H1 (cell line): ENCODE data around the gene PRODH. TPM values are rescaled to one million over a fixed set of nuclear protein-coding genes. Genes with fewer than 3 reads are reported as not detected.

Experiments
- CTCF ChIA-PET: fragments of 300-600 bp; sonication (Branson Sonifier 250); formaldehyde crosslinking; loops from one replicate; lab custom pipeline; 2021; ENCODE audit not compliant: partially characterized antibody; lab: Charles Lee
- POLR2A ChIA-PET: fragments of 300-600 bp; sonication (Branson Sonifier 250); formaldehyde crosslinking; loops from one replicate; lab custom pipeline; 2021; ENCODE audit warnings: inconsistent platforms; ENCODE audit not compliant: partially characterized antibody; lab: Charles Lee
- DNase-seq, 2 experiments: peaks; one replicate each; pipeline versions ENCODE4 v3.0.0 to v3.0.0-alpha.2; 2010 to 2022; ENCODE audit warnings: low spot score in 2 of 2, low read depth in 1 of 2, mixed read lengths in 1 of 2
- FAIRE-seq: peaks from 2 replicates; lab custom pipeline; 2011; peaks lifted over from hg19 to GRCh38; lab: Jason Lieb, UNC
- H2AFZ ChIP-seq: 2 replicates; pipeline ENCODE4 v1.8.1; 2012; ENCODE audit warnings: low read length, inconsistent platforms
- H2AK5ac ChIP-seq: 2 replicates; pipeline ENCODE4 v1.6.1; 2013; ENCODE audit warnings: low read depth, low read length
- H2BK120ac ChIP-seq: replicated peaks from 2 replicates; pipeline ENCODE3; 2013; ENCODE audit warnings: low read depth, low read length, inconsistent platforms
- H2BK12ac ChIP-seq: 2 replicates; pipeline ENCODE4 v1.6.1; 2013; ENCODE audit warnings: low read depth, low read length
- H2BK15ac ChIP-seq: 2 replicates; pipeline ENCODE4 v1.6.1; 2013; ENCODE audit warnings: low read length
- H2BK20ac ChIP-seq: 2 replicates; pipeline ENCODE4 v1.6.1; 2013; ENCODE audit warnings: low read length
- H2BK5ac ChIP-seq: 2 replicates; pipeline ENCODE4 v1.6.1; 2013; ENCODE audit warnings: low read depth, low read length
- H3K14ac ChIP-seq: 2 replicates; pipeline ENCODE4 v1.6.1; 2013; ENCODE audit warnings: inconsistent platforms; ENCODE audit not compliant: insufficient read length
- H3K18ac ChIP-seq: 2 replicates; pipeline ENCODE4 v1.6.1; 2013; ENCODE audit warnings: low read length; ENCODE audit errors: extremely low read depth
- H3K23ac ChIP-seq: 2 replicates; pipeline ENCODE4 v1.6.1; 2013; ENCODE audit warnings: inconsistent platforms; ENCODE audit not compliant: insufficient read length
- H3K23me2 ChIP-seq: 2 replicates; pipeline ENCODE4 v1.6.1; 2013; ENCODE audit warnings: low read depth, low read length
- H3K27ac ChIP-seq: 2 replicates; pipeline ENCODE4 v1.6.1; 2011; ENCODE audit warnings: low read depth, low read length, inconsistent platforms
- H3K27me3 ChIP-seq, 4 experiments: replicated peaks in 1 of 4; 1 replicate in 1 of 4; 2 replicates in 3 of 4; pipeline versions ENCODE4 v1.6.1 to v1.8.1; 2011 to 2013; ENCODE audit warnings: low read length in 3 of 4, mild to moderate bottlenecking in 3 of 4, inconsistent platforms in 2 of 4, mixed read lengths in 2 of 4, moderate library complexity in 1 of 4; ENCODE audit not compliant: control insufficient read depth in 3 of 4, insufficient read depth in 3 of 4; ENCODE audit errors: extremely low read depth in 1 of 4
- H3K36me3 ChIP-seq, 4 experiments: 2 replicates each; pipeline versions ENCODE4 v1.6.1 to v1.8.1; 2011 to 2013; ENCODE audit warnings: mild to moderate bottlenecking in 4 of 4, low read length in 3 of 4, moderate library complexity in 2 of 4, control low read depth in 1 of 4, inconsistent platforms in 1 of 4; ENCODE audit not compliant: insufficient read depth in 4 of 4, control insufficient read depth in 2 of 4
- H3K4ac ChIP-seq: replicated peaks from 2 replicates; pipeline ENCODE3; 2013; ENCODE audit warnings: low read length, low read depth, mixed read lengths, inconsistent platforms; ENCODE audit not compliant: insufficient read length
- H3K4me1 ChIP-seq, 4 experiments: replicated peaks in 1 of 4; 1 replicate in 1 of 4; 2 replicates in 3 of 4; pipeline versions ENCODE4 v1.6.1 to v1.8.1; 2011 to 2013; ENCODE audit warnings: low read length in 3 of 4, inconsistent platforms in 2 of 4, mixed read lengths in 1 of 4; ENCODE audit not compliant: insufficient read depth in 4 of 4, control insufficient read depth in 3 of 4
- H3K4me2 ChIP-seq, 2 experiments: 2 replicates each; pipeline versions ENCODE4 v1.6.1 to v1.8.1; 2011 to 2013; ENCODE audit warnings: low read depth in 2 of 2, low read length in 2 of 2, control low read depth in 1 of 2, inconsistent platforms in 1 of 2, mild to moderate bottlenecking in 1 of 2; ENCODE audit not compliant: insufficient read depth in 1 of 2
- H3K4me3 ChIP-seq, 4 experiments: fragments of 200-600, 300-600 bp in 1 of 4; sonication (generic), shearing (Covaris generic), sonication (Bioruptor Twin) in 1 of 4; 2 replicates each; pipeline versions ENCODE4 v1.5.1 to v1.8.1; 2011 to 2016; ENCODE audit warnings: low read length in 4 of 4, low read depth in 3 of 4, control low read depth in 2 of 4, inconsistent platforms in 2 of 4, mild to moderate bottlenecking in 2 of 4, mixed read lengths in 1 of 4, moderate library complexity in 1 of 4; ENCODE audit not compliant: insufficient read depth in 2 of 4; ENCODE audit errors: extremely low read depth in 1 of 4
- H3K56ac ChIP-seq: replicated peaks from 2 replicates; pipeline ENCODE3; 2013; ENCODE audit warnings: low read depth, mild to moderate bottlenecking, mixed read lengths, low read length, inconsistent platforms; ENCODE audit not compliant: insufficient read length
- H3K79me1 ChIP-seq: 2 replicates; pipeline ENCODE4 v1.6.1; 2013; ENCODE audit warnings: low read depth, low read length, control low read depth
- H3K79me2 ChIP-seq, 2 experiments: 2 replicates each; pipeline versions ENCODE4 v1.6.1 to v1.8.1; 2012 to 2013; ENCODE audit warnings: low read length in 2 of 2, mild to moderate bottlenecking in 2 of 2, inconsistent platforms in 1 of 2; ENCODE audit not compliant: insufficient read depth in 2 of 2, control insufficient read depth in 1 of 2
- H3K9ac ChIP-seq, 4 experiments: replicated peaks in 1 of 4; 1 replicate in 1 of 4; 2 replicates in 3 of 4; pipeline versions ENCODE4 v1.6.1 to v1.8.1; 2011 to 2013; ENCODE audit warnings: low read depth in 3 of 4, low read length in 3 of 4, control low read depth in 2 of 4, mild to moderate bottlenecking in 2 of 4, moderate library complexity in 2 of 4, inconsistent platforms in 1 of 4; ENCODE audit errors: extremely low read depth in 1 of 4
- H3K9me3 ChIP-seq, 2 experiments: 2 replicates each; pipeline versions ENCODE4 v1.6.1 to v1.8.1; 2012 to 2013; ENCODE audit warnings: mild to moderate bottlenecking in 2 of 2, moderate library complexity in 2 of 2, control low read depth in 1 of 2, inconsistent platforms in 1 of 2, low read depth in 1 of 2, low read length in 1 of 2, mixed read lengths in 1 of 2; ENCODE audit not compliant: insufficient read depth in 2 of 2
- H4K20me1 ChIP-seq, 2 experiments: replicated peaks in 1 of 2; 2 replicates each; pipeline versions ENCODE3 to v1.8.1; 2011 to 2013; ENCODE audit warnings: inconsistent platforms in 2 of 2, low read length in 2 of 2, mild to moderate bottlenecking in 1 of 2; ENCODE audit not compliant: insufficient read depth in 2 of 2, control insufficient read depth in 1 of 2
- H4K5ac ChIP-seq: 2 replicates; pipeline ENCODE4 v1.6.1; 2013; ENCODE audit warnings: low read length, low read depth, mixed read lengths, inconsistent platforms; ENCODE audit not compliant: insufficient read length
- H4K8ac ChIP-seq: 2 replicates; pipeline ENCODE4 v1.8.0; 2013; ENCODE audit warnings: mild to moderate bottlenecking, moderate library complexity, low read length, inconsistent platforms; ENCODE audit not compliant: insufficient read depth; ENCODE audit errors: extremely low read depth
- H4K91ac ChIP-seq: replicated peaks from 2 replicates; pipeline ENCODE3; 2013; ENCODE audit warnings: low read length, mixed read lengths, inconsistent platforms; ENCODE audit not compliant: insufficient read length
- E2F6 ChIP-seq: IDR thresholded peaks from 2 replicates; pipeline ENCODE4 v1.6.1; 2012; ENCODE audit warnings: inconsistent platforms
- RAD21 ChIP-seq, 2 experiments: IDR thresholded peaks in 1 of 2; conservative IDR thresholded peaks in 1 of 2; 2 replicates each; pipeline ENCODE4 v1.6.1; 2011; ENCODE audit warnings: low read depth in 2 of 2, low read length in 2 of 2, improper control_type of control experiment in 1 of 2, inconsistent platforms in 1 of 2, mild to moderate bottlenecking in 1 of 2, moderate library complexity in 1 of 2
- SP1 ChIP-seq: IDR thresholded peaks from 2 replicates; pipeline ENCODE4 v1.6.1; 2011; ENCODE audit warnings: low read depth, low read length
- SP2 ChIP-seq: IDR thresholded peaks from 2 replicates; pipeline ENCODE4 v1.6.1; 2012; ENCODE audit warnings: mild to moderate bottlenecking, low read length, inconsistent platforms
- TEAD4 ChIP-seq: IDR thresholded peaks from 2 replicates; pipeline ENCODE4 v1.6.1; 2012; ENCODE audit warnings: low read depth, low read length, inconsistent platforms, mixed read lengths
- YY1 ChIP-seq: IDR thresholded peaks from 2 replicates; pipeline ENCODE4 v1.6.1; 2011; ENCODE audit warnings: low read depth, mild to moderate bottlenecking, low read length
- ZNF274 ChIP-seq: IDR thresholded peaks from 2 replicates; pipeline ENCODE4 v1.7.0; 2012; ENCODE audit warnings: low read length, borderline replicate concordance; ENCODE audit errors: extremely low read depth
- WGBS, 2 experiments: shearing (Covaris generic) in 1 of 2; methylation state at CpG; one replicate each; pipeline versions ENCODE4 v1.1.6 to v1.1.7; 2013 to 2015; ENCODE audit warnings: low lambda C conversion rate in 2 of 2, mixed read lengths in 2 of 2, inconsistent platforms in 1 of 2, low coverage in 1 of 2, missing lambda C conversion rate in 1 of 2; ENCODE audit not compliant: insufficient replicate concordance in 2 of 2, insufficient coverage in 1 of 2, insufficient read length in 1 of 2; ENCODE audit errors: extremely low coverage in 1 of 2, missing lambda C conversion rate in 1 of 2; 5-methylcytosine and 5-hydroxymethylcytosine counted together
- polyA plus RNA-seq, 7 experiments: library from polyadenylated mRNA; depleted of rRNA in 3 of 7; stranded (reverse) in 5 of 7; unstranded in 2 of 7; fragments of >200 nt in 5 of 7; fragments of 200-250 nt in 2 of 7; gene quantifications; 1 replicate in 5 of 7; 2 replicates in 1 of 7; 4 replicates in 1 of 7; pipeline versions ENCODE4 v1.2.1 to v1.2.3, GENCODE V29; 2011 to 2013; ENCODE audit warnings: missing spikeins in 2 of 7, mixed read lengths in 2 of 7
- total RNA-seq: library from RNA; stranded (reverse); fragmentation: NEBNext Ultra II Directional; extraction: Animal tissue kit (Norgen Biotek cat#: 25700); gene quantifications from 2 replicates; pipeline ENCODE4 v1.2.1, GENCODE V29; 2021

PRODH gene
- total and polyA plus RNA-seq, 2 of the 8 experiments (the other 6 are each of a cell fraction or from before 2014, with no cell fraction given) = 27.6 to 45.6 TPM

GRCh38 chr22:18925368-18926064, 10.6 kb downstream of the PRODH start:
- WGBS, 2 experiments = no CpG with 5 or more reads among the region's 20 CpGs
- H3K27ac ChIP-seq = no peak overlapping the region
- H3K36me3 ChIP-seq = no peaks in the 10 kb centered on the region
- no peak overlapping the region for H3K9ac ChIP-seq
- no peak overlapping the region for H4K8ac ChIP-seq
- H2BK15ac ChIP-seq = no peak overlapping the region
- no peaks in the 10 kb centered on the region for H4K20me1 ChIP-seq
- H2BK5ac ChIP-seq = no peak overlapping the region
- CTCF ChIA-PET = interaction anchor here (1.0 to 2.8 kb wide), 7 partner anchors 8 to 31 kb away, joined by 3 to 11 read pairs (median 5); partner anchors contain the start of gene DGCR6
- no peak overlapping the region for H4K91ac ChIP-seq
- FAIRE-seq (no peak), DNase-seq (no peak)
- POLR2A ChIA-PET = no interaction called here
- no peaks in the 10 kb centered on the region for H3K79me2 ChIP-seq
- H2BK20ac ChIP-seq = no peak overlapping the region
- no peaks in the 10 kb centered on the region for H3K9me3 ChIP-seq
- no peaks in the 10 kb centered on the region for H3K23me2 ChIP-seq
- H2BK120ac ChIP-seq = no peak overlapping the region
- H3K4ac ChIP-seq = no peak overlapping the region
- H3K79me1 ChIP-seq = no peaks in the 10 kb centered on the region
- H2AK5ac ChIP-seq = no peak overlapping the region
- no peak overlapping the region for H3K23ac ChIP-seq
- H4K5ac ChIP-seq = no peak overlapping the region
- H3K4me1 ChIP-seq = no peaks in the 10 kb centered on the region
- no peaks in the 10 kb centered on the region for H3K27me3 ChIP-seq
- TF ChIP-seq YY1 = no peak
- TF ChIP-seq SP1 = no peak
- TF ChIP-seq SP2 = no peak
- no peak for TF ChIP-seq TEAD4
- TF ChIP-seq E2F6 = no peak
- TF ChIP-seq ZNF274 = no peak
- no peak for TF ChIP-seq RAD21 (IDR thresholded peaks at IDR 0.05 in 1 of 2, conservative IDR thresholded peaks at IDR 0.05 in 1 of 2; ENCODE audit: low read depth in 2 of 2, low read length in 2 of 2)
- no peak overlapping the region for H3K4me2 ChIP-seq
- H2AFZ ChIP-seq = no peak overlapping the region
- H3K4me3 ChIP-seq = no peak overlapping the region
- H3K14ac ChIP-seq = no peak overlapping the region
- H3K18ac ChIP-seq = no peak overlapping the region
- no peak overlapping the region for H3K56ac ChIP-seq
- H2BK12ac ChIP-seq = no peak overlapping the region
